H9 (cell line): ENCODE measurements around the gene TGFBI. TPM values are rescaled to one million over a fixed set of nuclear protein-coding genes. Genes with fewer than 3 reads are reported as not detected.
A peak's percentile ranks its signal among the peaks of the same experiment; 100 is the strongest.

Experiments
- DNase-seq: peaks from one replicate; pipeline ENCODE4 v3.0.0-alpha.2; 2017
- H2AFZ ChIP-seq: one replicate; pipeline ENCODE4 v1.6.1; 2013; ENCODE audit warnings: mild to moderate bottlenecking, low read length, control low read depth, moderate library complexity
- H2AK5ac ChIP-seq: 2 replicates; pipeline ENCODE4 v1.6.1; 2013; ENCODE audit warnings: low read length, control low read depth, mixed read lengths; ENCODE audit not compliant: insufficient read length
- H2BK120ac ChIP-seq: one replicate; pipeline ENCODE4 v1.6.1; 2013; ENCODE audit warnings: low read depth, mild to moderate bottlenecking, low read length, control low read depth, inconsistent platforms; ENCODE audit not compliant: poor library complexity, severe bottlenecking
- H2BK12ac ChIP-seq: 2 replicates; pipeline ENCODE4 v1.6.1; 2013; ENCODE audit warnings: low read length, control low read depth, mixed read lengths, low read depth; ENCODE audit not compliant: insufficient read length
- H2BK15ac ChIP-seq: 2 replicates; pipeline ENCODE4 v1.6.1; 2013; ENCODE audit warnings: low read depth, low read length, control low read depth
- H2BK20ac ChIP-seq: one replicate; pipeline ENCODE4 v1.6.1; 2013; ENCODE audit warnings: low read depth, mild to moderate bottlenecking, low read length, control low read depth, inconsistent platforms; ENCODE audit not compliant: poor library complexity, severe bottlenecking
- H2BK5ac ChIP-seq: 2 replicates; pipeline ENCODE4 v1.6.1; 2013; ENCODE audit warnings: low read length, control low read depth, mixed read lengths; ENCODE audit not compliant: insufficient read length
- H3K14ac ChIP-seq: 2 replicates; pipeline ENCODE4 v1.6.1; 2013; ENCODE audit warnings: low read length, control low read depth; ENCODE audit not compliant: insufficient read depth
- H3K18ac ChIP-seq: 2 replicates; pipeline ENCODE4 v1.6.1; 2013; ENCODE audit warnings: low read depth, mild to moderate bottlenecking, mixed read lengths, low read length, control low read depth; ENCODE audit not compliant: insufficient read length
- H3K23ac ChIP-seq: 2 replicates; pipeline ENCODE4 v1.6.1; 2013; ENCODE audit warnings: low read length, control low read depth, mixed read lengths, low read depth; ENCODE audit not compliant: insufficient read length
- H3K23me2 ChIP-seq: 2 replicates; pipeline ENCODE4 v1.6.1; 2013; ENCODE audit warnings: low read depth, mild to moderate bottlenecking, mixed read lengths, low read length, control low read depth; ENCODE audit not compliant: insufficient read length, poor library complexity, severe bottlenecking
- H3K27ac ChIP-seq: 2 replicates; pipeline ENCODE4 v1.5.1; 2013; ENCODE audit warnings: low read length, control low read depth, mixed read lengths, low read depth; ENCODE audit not compliant: insufficient read length
- H3K27me3 ChIP-seq: 2 replicates; pipeline ENCODE4 v1.6.1; 2013; ENCODE audit warnings: low read length, control low read depth, inconsistent platforms; ENCODE audit not compliant: insufficient read depth
- H3K4ac ChIP-seq: 2 replicates; pipeline ENCODE4 v1.6.1; 2013; ENCODE audit warnings: low read depth, mild to moderate bottlenecking, control low read depth, inconsistent platforms, low read length, moderate library complexity
- H3K4me1 ChIP-seq: 2 replicates; pipeline ENCODE4 v1.6.1; 2013; ENCODE audit warnings: low read length, control low read depth, inconsistent platforms; ENCODE audit not compliant: insufficient read depth
- H3K4me2 ChIP-seq: 2 replicates; pipeline ENCODE4 v1.6.1; 2013; ENCODE audit warnings: low read length, control low read depth, mixed read lengths; ENCODE audit not compliant: insufficient read length, insufficient read depth
- H3K56ac ChIP-seq: 2 replicates; pipeline ENCODE4 v1.6.1; 2013; ENCODE audit warnings: low read depth, mild to moderate bottlenecking, mixed read lengths, low read length, control low read depth; ENCODE audit not compliant: insufficient read length
- H3K79me1 ChIP-seq: 2 replicates; pipeline ENCODE4 v1.6.1; 2013; ENCODE audit warnings: low read depth, mild to moderate bottlenecking, moderate library complexity, low read length, control low read depth, inconsistent platforms; ENCODE audit not compliant: insufficient read depth, poor library complexity, severe bottlenecking
- H3K79me2 ChIP-seq: 2 replicates; pipeline ENCODE4 v1.6.1; 2013; ENCODE audit warnings: low read length, control low read depth, inconsistent platforms; ENCODE audit not compliant: insufficient read depth
- H3K9ac ChIP-seq: 2 replicates; pipeline ENCODE4 v1.6.1; 2013; ENCODE audit warnings: low read length, control low read depth, mixed read lengths; ENCODE audit not compliant: insufficient read length; ENCODE audit errors: extremely low read depth
- H3K9me3 ChIP-seq: one replicate; pipeline ENCODE4 v1.6.1; 2013; ENCODE audit warnings: low read depth, low read length, inconsistent platforms; ENCODE audit not compliant: control insufficient read depth
- H3T11ph ChIP-seq: one replicate; pipeline ENCODE4 v1.6.1; 2013; ENCODE audit warnings: mild to moderate bottlenecking, low read length, control low read depth, inconsistent platforms
- H4K20me1 ChIP-seq: one replicate; pipeline ENCODE4 v1.6.1; 2013; ENCODE audit not compliant: control insufficient read depth, insufficient read length, insufficient read depth
- H4K5ac ChIP-seq: 2 replicates; pipeline ENCODE4 v1.6.1; 2013; ENCODE audit warnings: low read depth, mild to moderate bottlenecking, mixed read lengths, low read length, control low read depth; ENCODE audit not compliant: insufficient read length
- H4K8ac ChIP-seq: replicated peaks from 2 replicates; pipeline ENCODE4 v1.6.1; 2013; ENCODE audit warnings: low read length, control low read depth, mixed read lengths, low read depth; ENCODE audit not compliant: insufficient read length
- H4K91ac ChIP-seq: 2 replicates; pipeline ENCODE4 v1.6.1; 2013; ENCODE audit warnings: low read depth, mild to moderate bottlenecking, moderate library complexity, mixed read lengths, low read length, control low read depth; ENCODE audit not compliant: insufficient read length
- H3K27ac Mint-ChIP-seq, 3 experiments: 2 replicates in 2 of 3; 3 replicates in 1 of 3; pipeline ENCODE4 v1.8.0; 2020 to 2021; ENCODE audit warnings: mixed read lengths in 3 of 3, mild to moderate bottlenecking in 1 of 3, moderate library complexity in 1 of 3
- H3K27me3 Mint-ChIP-seq: 2 replicates; pipeline ENCODE4 v1.8.0; 2021; ENCODE audit warnings: low read depth, mild to moderate bottlenecking, moderate library complexity, mixed read lengths
- H3K36me3 Mint-ChIP-seq, 3 experiments: 2 replicates in 2 of 3; 3 replicates in 1 of 3; pipeline ENCODE4 v1.8.0; 2020 to 2021; ENCODE audit warnings: low read depth in 3 of 3, mixed read lengths in 3 of 3; ENCODE audit not compliant: insufficient read depth in 1 of 3
- H3K4me1 Mint-ChIP-seq, 2 experiments: 2 replicates each; pipeline ENCODE4 v1.8.0; 2020; ENCODE audit warnings: mixed read lengths in 2 of 2
- H3K4me3 Mint-ChIP-seq, 2 experiments: 2 replicates in 1 of 2; 3 replicates in 1 of 2; pipeline ENCODE4 v1.8.0; 2020 to 2021; ENCODE audit warnings: mild to moderate bottlenecking in 2 of 2, mixed read lengths in 2 of 2, moderate library complexity in 1 of 2
- H3K9me3 Mint-ChIP-seq, 2 experiments: 2 replicates in 1 of 2; 3 replicates in 1 of 2; pipeline ENCODE4 v1.8.0; 2020; ENCODE audit warnings: mild to moderate bottlenecking in 2 of 2, mixed read lengths in 2 of 2, moderate library complexity in 1 of 2
- WGBS: extraction: QIAGEN DNeasy Blood & Tissue Kit; methylation state at CpG from one replicate; pipeline ENCODE4 v1.1.7; 2013; ENCODE audit warnings: missing lambda C conversion rate, low lambda C conversion rate, mixed read lengths; ENCODE audit not compliant: insufficient read length; ENCODE audit errors: extremely low coverage; 5-methylcytosine and 5-hydroxymethylcytosine counted together
- long read RNA-seq: library from polyadenylated mRNA; unstranded; transcript quantifications from one replicate; pipeline ENCODE4 v2.0.0, GENCODE V29; 2020
- total RNA-seq: library from RNA; stranded (reverse); gene quantifications from 2 replicates; pipeline ENCODE4 v1.2.1, GENCODE V29; 2021
- TF ChIP-seq, protein P1 (sequence below): fragments of 200-600 bp; sonication (generic); conservative IDR thresholded peaks from 3 replicates; pipeline ENCODE4 v1.8.0; 2021; ENCODE audit warnings: antibody characterized with exemption, mild to moderate bottlenecking

The TGFBI gene
- total RNA-seq = 3.2 and 4.7 TPM in 2 replicates
- long read RNA-seq, transcript TGFBI-201 (17 exons, 2,804 nt) = major isoform, 19 of 24 reads
- long read RNA-seq, partial matches to known transcripts = 2 of 24 reads
- long read RNA-seq, other reads (novel, unspliced or antisense) = 3 of 24 reads

DNA sequence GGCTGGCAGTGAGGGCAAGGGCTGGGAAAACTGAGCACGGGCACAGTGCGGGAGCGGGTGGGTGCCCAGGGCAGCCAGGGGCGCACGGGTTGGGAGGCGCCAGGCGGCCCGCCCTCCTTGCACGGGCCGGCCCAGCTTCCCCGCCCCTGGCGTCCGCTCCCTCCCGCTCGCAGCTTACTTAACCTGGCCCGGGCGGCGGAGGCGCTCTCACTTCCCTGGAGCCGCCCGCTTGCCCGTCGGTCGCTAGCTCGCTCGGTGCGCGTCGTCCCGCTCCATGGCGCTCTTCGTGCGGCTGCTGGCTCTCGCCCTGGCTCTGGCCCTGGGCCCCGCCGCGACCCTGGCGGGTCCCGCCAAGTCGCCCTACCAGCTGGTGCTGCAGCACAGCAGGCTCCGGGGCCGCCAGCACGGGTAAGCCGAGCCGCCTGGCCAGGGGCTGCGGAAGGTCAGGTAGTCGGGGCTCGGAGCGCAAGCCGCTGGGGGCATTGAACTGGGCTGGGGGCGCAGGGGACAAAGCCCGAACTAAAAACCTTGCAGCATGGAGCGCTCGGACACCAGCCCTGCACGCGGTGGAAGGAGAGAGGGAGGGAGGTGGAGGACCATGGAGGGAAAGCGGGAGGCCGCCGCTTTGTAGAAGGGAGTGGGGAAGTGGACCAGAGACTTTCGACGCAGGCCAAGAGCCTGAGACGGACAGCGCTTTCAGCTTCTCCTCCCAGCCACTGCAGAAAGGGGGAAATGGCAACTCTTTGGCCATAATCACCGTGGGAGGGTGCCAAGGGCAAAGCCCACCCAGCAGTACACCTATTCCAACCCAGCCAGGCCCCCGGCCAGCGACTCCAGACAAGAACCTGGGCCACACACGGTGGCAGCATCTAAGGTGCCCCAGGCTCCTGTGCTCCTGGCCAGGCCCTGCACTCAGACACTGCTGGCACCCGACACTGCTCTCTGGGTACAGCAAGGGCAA lies at the start of gene TGFBI:
Gene TGFBI (plus strand): TSS at position 207 of the 961 bp plus-strand sequence. CDS start 68 bp downstream, at position 275.
- Mint-ChIP-seq H3K9me3 (no peaks in the 10 kb centered on the region), H3K27me3 (peaks cover 78% of the 10 kb centered on the region), H3K27ac (no peak within 1 kb of the TSS), H3K4me3 (peak within 1 kb of the TSS; percentile 61 to 83), H3K4me1 (peaks cover 0 to 22% of the 10 kb centered on the region in 2 experiments; a peak in 1 of 4 replicates), H3K36me3 (no peaks in the 10 kb centered on the region)
- Histone ChIP-seq H3K27ac (no peak within 1 kb of the TSS), H3K79me1 (no peaks in the 10 kb centered on the region), H3K23me2 (peaks cover 3% of the 10 kb centered on the region), H3K4ac (no peak within 1 kb of the TSS), H2BK12ac (no peak within 1 kb of the TSS), H3K9ac (no peak within 1 kb of the TSS), H3T11ph (no peak within 1 kb of the TSS), H2AK5ac (no peak within 1 kb of the TSS), H3K27me3 (peaks cover 18% of the 10 kb centered on the region; the same call in 1 of the 2 replicates), H3K14ac (no peak within 1 kb of the TSS), H4K20me1 (no peaks in the 10 kb centered on the region), H2BK20ac (no peak within 1 kb of the TSS), H3K79me2 (no peaks in the 10 kb centered on the region), H3K9me3 (no peaks in the 10 kb centered on the region), H3K56ac (no peak within 1 kb of the TSS), H4K91ac (no peak within 1 kb of the TSS), H2BK15ac (no peak within 1 kb of the TSS), H2AFZ (no peak within 1 kb of the TSS), H3K4me1 (no peaks in the 10 kb centered on the region), H3K18ac (no peak within 1 kb of the TSS), H4K5ac (no peak within 1 kb of the TSS), H3K4me2 (peak within 1 kb of the TSS; percentile 36), H3K23ac (no peak within 1 kb of the TSS), H2BK5ac (no peak within 1 kb of the TSS), H2BK120ac (no peak within 1 kb of the TSS), H4K8ac (no peak within 1 kb of the TSS)
- TF ChIP-seq, protein P1, sequence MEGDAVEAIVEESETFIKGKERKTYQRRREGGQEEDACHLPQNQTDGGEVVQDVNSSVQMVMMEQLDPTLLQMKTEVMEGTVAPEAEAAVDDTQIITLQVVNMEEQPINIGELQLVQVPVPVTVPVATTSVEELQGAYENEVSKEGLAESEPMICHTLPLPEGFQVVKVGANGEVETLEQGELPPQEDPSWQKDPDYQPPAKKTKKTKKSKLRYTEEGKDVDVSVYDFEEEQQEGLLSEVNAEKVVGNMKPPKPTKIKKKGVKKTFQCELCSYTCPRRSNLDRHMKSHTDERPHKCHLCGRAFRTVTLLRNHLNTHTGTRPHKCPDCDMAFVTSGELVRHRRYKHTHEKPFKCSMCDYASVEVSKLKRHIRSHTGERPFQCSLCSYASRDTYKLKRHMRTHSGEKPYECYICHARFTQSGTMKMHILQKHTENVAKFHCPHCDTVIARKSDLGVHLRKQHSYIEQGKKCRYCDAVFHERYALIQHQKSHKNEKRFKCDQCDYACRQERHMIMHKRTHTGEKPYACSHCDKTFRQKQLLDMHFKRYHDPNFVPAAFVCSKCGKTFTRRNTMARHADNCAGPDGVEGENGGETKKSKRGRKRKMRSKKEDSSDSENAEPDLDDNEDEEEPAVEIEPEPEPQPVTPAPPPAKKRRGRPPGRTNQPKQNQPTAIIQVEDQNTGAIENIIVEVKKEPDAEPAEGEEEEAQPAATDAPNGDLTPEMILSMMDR = 0 out of 3 replicates have a peak, but pooled peaks have one; percentile 15
- peak; percentile 73 for DNase-seq
- WGBS = no CpG with 5 or more reads among the region's 68 CpGs
